HG03103 (cell line): ENCODE results near the gene PRDM1.
A peak's percentile ranks its signal among the peaks of the same experiment; 100 is the strongest.

Source experiments
- ATAC-seq: cut with Tn5 transposase; IDR thresholded peaks from one replicate; pipeline ENCODE4 v1.9.1; 2021; ENCODE audit warnings: low read depth; ENCODE audit not compliant: unreplicated experiment

Gene PRDM1

DNA sequence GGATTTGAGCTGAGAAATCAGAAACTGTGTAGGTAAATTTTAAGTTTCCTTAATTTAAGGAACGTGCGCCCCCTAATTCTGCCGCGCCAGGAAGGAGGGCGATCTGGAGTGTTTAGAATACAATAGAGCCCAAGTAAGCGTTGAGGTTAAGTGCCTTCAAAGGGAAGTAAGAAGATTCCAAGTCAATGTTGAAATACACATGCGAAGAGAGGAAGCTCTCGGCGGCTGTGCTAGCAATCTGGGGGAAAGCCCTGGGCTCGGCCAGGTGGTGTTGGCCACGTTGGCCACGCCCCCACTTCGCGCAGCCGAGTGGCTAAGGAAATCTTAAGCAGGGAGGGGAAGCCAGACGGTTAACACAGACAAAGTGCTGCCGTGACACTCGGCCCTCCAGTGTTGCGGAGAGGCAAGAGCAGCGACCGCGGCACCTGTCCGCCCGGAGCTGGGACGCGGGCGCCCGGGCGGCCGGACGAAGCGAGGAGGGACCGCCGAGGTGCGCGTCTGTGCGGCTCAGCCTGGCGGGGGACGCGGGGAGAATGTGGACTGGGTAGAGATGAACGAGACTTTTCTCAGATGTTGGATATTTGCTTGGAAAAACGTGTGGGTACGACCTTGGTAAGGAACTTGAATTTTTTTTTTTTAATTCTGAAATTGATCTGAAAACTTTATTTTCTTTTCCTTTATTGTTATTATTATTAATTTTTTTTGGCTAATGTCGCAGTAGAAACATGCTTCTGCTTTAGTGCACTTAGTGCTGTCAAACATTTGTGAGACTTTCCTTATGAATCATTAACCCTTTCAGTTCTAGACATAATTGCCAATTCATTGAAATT lies at the start of gene PRDM1:
Gene PRDM1 (plus strand): TSS at position 353 of the 830 bp plus-strand sequence. CDS start 218 bp downstream, at position 571.
- peak; percentile 66 for ATAC-seq

DNA sequence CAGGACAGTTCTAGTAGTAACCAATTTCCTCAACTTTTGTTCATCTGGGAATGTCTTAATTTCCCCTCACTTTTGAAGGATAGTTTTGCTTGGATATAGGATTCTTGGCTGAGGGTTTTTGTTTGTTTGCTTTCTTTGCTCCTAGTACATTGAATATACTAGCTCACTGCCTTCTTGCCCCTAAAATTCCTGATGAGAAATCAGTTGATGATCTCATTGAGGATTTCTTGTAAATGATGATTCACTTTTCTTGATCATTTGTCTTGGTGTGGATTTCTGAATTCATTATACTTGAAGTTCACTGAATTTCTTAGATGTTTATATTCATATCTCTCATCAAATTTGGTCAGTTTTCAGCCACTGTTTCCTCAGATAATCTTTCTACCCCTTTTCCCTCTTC lies 49.1 kb upstream of the PRDM1 start:
- no peak for ATAC-seq

DNA sequence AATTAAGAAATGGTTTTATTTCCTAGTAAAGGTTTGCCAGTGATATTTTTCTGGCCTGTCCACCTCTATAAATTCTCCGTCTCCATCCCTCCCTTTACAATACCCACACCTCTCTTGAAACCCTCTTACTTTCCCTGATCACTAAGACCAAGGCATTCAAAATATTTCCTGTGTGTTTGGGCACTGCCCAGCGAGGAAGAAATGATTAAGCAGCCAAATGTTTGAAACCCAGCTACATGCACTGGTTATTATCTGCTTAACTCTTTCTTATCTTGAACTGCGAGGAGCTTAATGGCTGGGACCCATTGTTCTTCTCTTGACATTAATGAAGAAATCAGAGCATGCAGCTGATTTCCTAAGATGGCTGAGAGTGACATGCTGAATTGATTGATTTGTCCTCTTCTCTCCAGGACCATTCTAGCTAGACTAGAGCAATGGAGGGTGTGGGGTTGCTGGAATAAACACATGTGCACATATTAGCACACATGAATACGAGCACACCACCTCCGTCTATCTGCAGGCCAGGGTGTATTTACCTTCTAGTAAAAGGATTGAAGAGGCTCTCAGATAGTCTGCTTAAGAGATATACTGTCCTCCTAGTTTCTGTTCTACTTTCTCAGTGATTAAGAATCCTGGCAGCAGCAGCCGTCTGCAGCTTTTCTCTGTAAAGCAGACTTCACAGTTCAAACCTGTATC lies 46.1 kb upstream of the PRDM1 start:
- no peak for ATAC-seq

- ATAC-seq, result no peak
These were observed 42.0 kb upstream of the PRDM1 start for GRCh38 chr6:106044151-106044550.

DNA sequence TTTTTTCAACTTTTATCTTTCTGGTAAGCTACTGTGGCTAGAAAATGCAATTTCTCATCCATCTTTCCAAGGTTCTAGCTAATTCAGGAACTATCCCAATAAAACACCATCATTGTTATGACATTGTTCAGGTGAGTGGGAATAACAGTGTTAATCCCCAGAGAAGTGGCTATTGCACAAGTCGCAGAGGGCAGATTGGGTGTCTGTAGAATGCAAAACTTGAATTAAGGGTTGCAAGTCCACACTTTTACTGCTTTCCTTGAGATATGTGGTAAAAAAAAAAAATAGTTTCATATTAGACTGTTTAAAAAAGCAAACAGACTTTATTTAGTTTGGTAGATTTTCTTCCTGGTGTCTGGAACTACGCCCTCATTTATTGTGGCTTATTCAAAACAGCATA lies 41.1 kb upstream of the PRDM1 start:
- ATAC-seq, result no peak

DNA sequence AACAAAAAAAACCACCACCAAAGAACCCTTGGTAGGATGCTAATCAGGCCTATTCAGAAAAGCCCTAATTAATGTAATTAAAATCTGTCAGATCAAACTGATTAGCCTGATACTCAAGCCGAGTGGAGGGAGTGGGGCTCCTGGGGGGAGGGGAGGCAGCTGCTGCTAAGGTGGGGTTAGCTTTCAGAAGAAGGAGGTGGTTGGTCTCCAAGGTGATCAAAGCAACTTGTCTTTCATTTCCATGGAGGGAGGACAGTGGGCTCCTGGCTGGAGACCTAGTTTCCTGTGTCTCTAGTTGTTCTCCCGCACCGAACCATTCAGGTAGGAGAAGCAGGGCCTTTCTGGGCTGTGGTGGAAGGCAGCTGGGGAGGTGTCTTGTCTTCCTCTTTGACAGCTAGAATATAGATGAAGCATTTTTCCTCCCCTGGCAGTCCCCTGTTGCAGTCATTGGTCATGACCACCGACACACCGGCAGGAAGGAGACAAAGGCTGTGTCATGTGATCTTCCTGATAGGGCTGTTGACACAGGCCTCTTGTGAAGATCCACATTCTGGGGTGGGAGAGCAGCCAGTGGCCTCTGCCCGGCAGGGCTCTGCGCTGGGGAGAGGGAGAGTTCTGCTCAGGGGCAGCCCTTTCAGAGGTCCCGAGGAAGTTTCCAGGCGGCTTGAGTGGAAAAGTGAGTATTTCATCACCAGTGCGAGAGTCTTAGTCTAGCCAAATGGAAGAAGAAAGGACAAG lies 39.9 kb upstream of the PRDM1 start:
- ATAC-seq, result no peak

DNA sequence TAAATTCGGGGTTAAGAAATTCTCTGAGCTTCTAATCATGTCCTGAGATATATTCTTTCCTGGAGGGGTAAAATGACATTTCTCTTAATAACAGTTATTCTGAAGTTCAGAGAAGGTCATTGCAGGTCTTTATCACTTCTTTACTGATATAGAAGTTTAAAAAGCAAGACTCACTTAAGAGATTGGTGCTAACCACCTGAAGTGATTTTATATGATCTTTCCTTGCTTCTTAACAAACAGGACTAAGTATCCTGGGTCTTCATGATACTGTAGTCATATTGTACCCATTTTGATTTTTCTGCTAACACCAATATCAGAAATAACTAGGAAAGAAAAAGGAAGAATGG lies 39.3 kb upstream of the PRDM1 start:
- no peak for ATAC-seq

DNA sequence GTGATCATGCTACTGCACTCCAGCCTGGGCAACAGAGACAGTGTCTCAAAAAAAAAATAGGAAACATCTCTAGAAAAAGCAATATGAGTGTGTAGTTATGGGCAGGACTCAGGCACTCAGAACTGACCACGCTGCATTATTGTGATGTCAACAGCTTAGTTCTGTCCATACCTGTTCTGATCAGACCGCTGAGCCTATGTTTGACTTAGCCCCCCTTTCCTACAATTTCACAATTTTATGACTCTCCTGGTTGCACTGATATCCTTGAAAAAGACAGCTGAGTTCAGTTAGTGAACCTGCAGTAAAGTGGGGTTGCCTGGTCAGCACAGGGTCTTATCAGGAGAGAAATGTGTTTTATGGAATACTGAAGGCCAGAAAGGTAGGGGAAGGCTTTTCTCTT lies 37.8 kb upstream of the PRDM1 start:
- no peak for ATAC-seq

GRCh38 chr6:106050538-106050937 lies 35.6 kb upstream of the PRDM1 start:
- no peak for ATAC-seq

DNA sequence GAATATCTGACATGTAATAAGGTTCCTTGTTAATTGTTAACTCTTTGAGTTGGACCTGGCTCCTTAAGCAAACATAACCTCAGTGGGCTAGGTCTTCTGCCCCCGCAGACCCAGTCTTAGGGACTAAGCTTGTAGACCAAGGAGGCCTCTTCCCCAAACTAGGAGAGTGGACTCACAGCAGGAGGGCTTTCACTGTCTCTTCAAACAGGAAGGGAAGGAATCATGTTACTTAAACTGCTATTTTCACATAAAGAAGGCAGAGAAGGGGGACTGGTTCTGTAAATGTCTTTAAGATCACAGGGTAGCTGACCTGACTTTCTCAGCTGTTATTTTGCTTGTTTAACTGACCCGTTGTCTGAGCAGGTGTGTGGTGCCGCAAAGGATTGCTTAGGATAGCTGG lies 34.9 kb upstream of the PRDM1 start:
- ATAC-seq, result no peak

DNA sequence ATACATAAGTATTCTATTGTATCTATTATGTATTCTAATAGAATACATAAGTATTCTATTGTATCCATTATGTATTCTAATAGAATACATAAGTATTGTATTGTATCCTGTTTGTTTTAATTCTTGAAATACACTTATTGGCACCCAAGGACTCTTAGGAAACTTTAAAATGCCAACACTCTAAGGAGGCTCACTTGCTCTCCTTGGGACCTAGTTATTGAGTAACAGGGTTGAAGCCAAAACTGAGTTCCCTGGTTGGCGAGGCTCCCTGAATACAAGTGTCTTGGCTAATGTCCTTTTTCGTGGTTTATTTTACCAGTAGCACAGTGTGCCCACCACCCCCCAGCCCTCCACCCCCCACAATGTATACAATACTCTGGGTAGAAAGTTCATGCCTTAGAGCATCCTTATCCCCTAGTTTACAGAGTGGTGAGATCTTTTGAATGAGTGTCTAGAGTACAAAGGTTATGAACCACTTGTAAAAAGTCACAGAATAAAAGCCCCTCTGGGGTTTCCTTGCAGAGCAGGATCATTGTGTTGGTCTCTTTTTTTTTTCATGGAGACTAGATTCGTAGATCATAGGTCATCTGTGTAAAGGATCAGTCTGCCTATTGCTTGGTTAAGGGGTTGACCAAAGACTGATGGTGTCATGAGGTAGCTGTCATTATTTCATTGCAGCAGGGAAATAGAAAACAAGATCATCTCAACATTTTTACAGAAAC lies 32.5 kb upstream of the PRDM1 start:
- ATAC-seq, result no peak

DNA sequence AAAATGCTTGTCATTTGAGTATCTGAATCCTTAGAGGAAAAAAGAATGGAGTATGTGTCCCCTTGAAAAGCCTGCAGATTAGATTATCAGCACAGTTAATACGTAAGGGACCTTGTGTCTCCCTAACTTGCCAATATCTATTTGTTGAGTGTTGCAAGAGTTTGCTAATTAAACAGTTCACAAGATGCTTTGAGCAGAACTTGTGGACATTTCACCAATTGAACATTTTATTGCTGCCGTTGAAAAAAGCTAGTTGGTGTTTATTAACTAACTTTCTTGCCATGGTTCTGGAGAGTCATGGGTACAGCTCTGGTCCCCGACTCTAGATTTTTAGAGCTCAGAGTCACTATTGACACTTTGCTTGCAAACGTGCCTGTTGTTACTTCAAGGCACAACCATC lies 30.6 kb upstream of the PRDM1 start:
- no peak for ATAC-seq

- ATAC-seq, result no peak
These were observed 29.9 kb upstream of the PRDM1 start for GRCh38 chr6:106056060-106056745.

- ATAC-seq, result no peak
These were observed 29.3 kb upstream of the PRDM1 start for GRCh38 chr6:106056746-106057390.

GRCh38 chr6:106059331-106059730 lies 26.8 kb upstream of the PRDM1 start:
- no peak for ATAC-seq

DNA sequence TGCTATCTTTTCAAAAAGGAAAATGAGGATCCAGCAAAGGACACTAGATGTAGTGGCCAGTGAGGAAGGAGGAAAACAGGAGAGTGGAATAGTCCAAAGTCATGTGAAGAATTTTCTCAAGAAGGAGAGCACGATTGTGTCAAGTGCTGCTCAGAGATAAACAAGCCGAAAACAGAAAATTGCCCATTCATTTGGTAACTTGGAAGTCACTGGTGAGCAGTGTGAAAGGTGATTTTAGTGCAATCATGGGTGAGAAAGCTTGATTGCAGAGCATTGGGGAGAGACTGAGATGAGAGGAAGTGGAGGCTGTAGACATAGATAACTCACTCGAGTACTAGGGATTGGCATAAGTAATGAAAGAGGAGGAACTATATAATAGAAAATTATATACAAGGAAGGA lies 26.0 kb upstream of the PRDM1 start:
- ATAC-seq, result no peak

GRCh38 chr6:106063448-106063850 lies 22.7 kb upstream of the PRDM1 start:
- no peak for ATAC-seq

DNA sequence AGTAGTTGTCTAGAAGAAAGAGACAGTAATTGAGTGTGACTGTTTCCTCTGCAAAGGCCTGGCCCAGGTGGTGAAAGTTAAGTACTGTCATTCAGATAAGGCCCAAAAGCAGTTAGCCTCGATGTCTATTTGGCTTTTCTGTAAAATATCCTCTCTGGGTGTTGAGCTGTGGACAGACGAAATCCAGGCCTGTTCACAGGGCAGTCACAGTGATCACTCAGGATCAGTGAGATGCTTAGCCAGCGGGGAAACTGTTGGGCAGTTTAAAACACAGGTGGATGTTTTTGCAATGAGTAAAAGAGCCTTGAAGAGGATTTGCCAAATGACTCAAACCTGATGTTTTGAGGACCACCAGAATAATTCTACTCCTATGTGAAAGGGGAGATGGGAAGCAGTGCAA lies 22.0 kb upstream of the PRDM1 start:
- no peak for ATAC-seq

DNA sequence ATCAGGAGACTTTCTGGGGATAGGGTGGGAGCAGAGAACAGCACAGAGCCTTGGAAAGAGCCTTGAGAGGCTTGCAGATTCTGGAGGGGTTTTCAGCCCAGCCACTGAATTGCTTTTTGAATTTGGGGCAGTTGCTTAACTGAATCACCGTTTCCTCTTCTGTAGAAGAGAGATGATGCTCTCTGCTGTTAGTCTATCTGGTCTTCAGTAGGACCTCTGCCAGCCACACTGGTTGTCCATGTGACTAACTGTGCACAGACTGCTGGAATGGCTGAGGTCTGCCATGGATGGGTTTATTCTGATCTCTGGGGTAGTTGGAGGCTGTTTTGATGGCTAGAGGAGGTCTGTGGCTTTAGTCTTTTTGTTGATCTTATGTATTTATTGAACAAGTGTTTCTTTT lies 21.4 kb upstream of the PRDM1 start:
- ATAC-seq, result no peak

GRCh38 chr6:106066989-106067388 lies 19.1 kb upstream of the PRDM1 start:
- no peak for ATAC-seq
